HepG2 (cell line): ENCODE measurements around the gene HMGCS2. TPM values are rescaled to one million over a fixed set of nuclear protein-coding genes. Genes with fewer than 3 reads are reported as not detected.

Experiments used
- ESRRA ChIP-seq: sonication (generic); formaldehyde crosslinking; IDR thresholded peaks from 2 replicates; pipeline ENCODE4 v1.5.1; 2020; ENCODE audit warnings: mild to moderate bottlenecking, low read depth, missing genetic modification reagents
- LRRFIP1 ChIP-seq: sonication (generic); formaldehyde crosslinking; conservative IDR thresholded peaks from 2 replicates; pipeline ENCODE4 v1.4.0; 2020; ENCODE audit warnings: missing genetic modification reagents
- MIER3 ChIP-seq: IDR thresholded peaks from 2 replicates; pipeline ENCODE4 v1.6.1; 2016; ENCODE audit warnings: missing compliant biosample characterization, borderline replicate concordance
- REPIN1 ChIP-seq: sonication (generic); formaldehyde crosslinking; IDR thresholded peaks from 2 replicates; pipeline ENCODE4 v1.8.0; 2022; ENCODE audit warnings: missing genetic modification reagents, low read depth, mild to moderate bottlenecking, borderline replicate concordance
- SNAPC4 ChIP-seq: sonication (generic); formaldehyde crosslinking; IDR thresholded peaks from 2 replicates; pipeline ENCODE4 v1.4.0; 2020; ENCODE audit warnings: mild to moderate bottlenecking, missing genetic modification reagents
- STAT5B ChIP-seq: sonication (generic); formaldehyde crosslinking; IDR thresholded peaks from 2 replicates; pipeline ENCODE4 v1.4.0; 2020; ENCODE audit warnings: missing genetic modification reagents
- THRA ChIP-seq: sonication (generic); formaldehyde crosslinking; IDR thresholded peaks from 2 replicates; pipeline ENCODE4 v1.4.0; 2020; ENCODE audit warnings: missing genetic modification reagents, borderline replicate concordance
- TSC22D2 ChIP-seq: sonication (generic); formaldehyde crosslinking; IDR thresholded peaks from 2 replicates; pipeline ENCODE4 v1.5.1; 2020; ENCODE audit warnings: missing genetic modification reagents, mild to moderate bottlenecking, borderline replicate concordance
- ZBTB38 ChIP-seq: sonication (generic); formaldehyde crosslinking; IDR thresholded peaks from 2 replicates; pipeline ENCODE4 v1.5.1; 2020; ENCODE audit warnings: mild to moderate bottlenecking, missing genetic modification reagents
- ZNF121 ChIP-seq: sonication (generic); formaldehyde crosslinking; IDR thresholded peaks from 2 replicates; pipeline ENCODE4 v1.5.0; 2020; ENCODE audit warnings: mild to moderate bottlenecking, missing genetic modification reagents
- ZNF788 ChIP-seq: sonication (generic); formaldehyde crosslinking; IDR thresholded peaks from 2 replicates; pipeline ENCODE4 v1.5.0; 2020; ENCODE audit warnings: mild to moderate bottlenecking, missing genetic modification reagents, borderline replicate concordance
- polyA plus RNA-seq, 8 experiments: library from polyadenylated mRNA; depleted of rRNA in 3 of 8; stranded (reverse) in 7 of 8; unstranded in 1 of 8; fragments of >200 nt; fragmentation: Illumina TruSeq in 4 of 8; extraction: Trizol in 4 of 8; gene quantifications; 2 replicates each; pipeline versions ENCODE4 v1.2.1 to v1.2.3, GENCODE V29; 2011 to 2016; ENCODE audit warnings: low read depth in 4 of 8, missing spikeins in 1 of 8, mixed read lengths in 1 of 8; ENCODE audit not compliant: insufficient read depth in 1 of 8
- total RNA-seq, 5 experiments: library from RNA; depleted of rRNA; stranded (reverse); fragments of >200 nt; fragmentation: Illumina TruSeq; extraction: Trizol; gene quantifications; 2 replicates each; pipeline ENCODE4 v1.2.3, GENCODE V29; 2016; ENCODE audit warnings: low read depth in 1 of 5
- TF ChIP-seq, protein P1 (sequence below): sonication (generic); formaldehyde crosslinking; IDR thresholded peaks from 2 replicates; pipeline ENCODE4 v1.4.0; 2020; ENCODE audit warnings: missing genetic modification reagents, mild to moderate bottlenecking, borderline replicate concordance
- TF ChIP-seq, protein P2 (sequence below): sonication (generic); formaldehyde crosslinking; IDR thresholded peaks from 2 replicates; pipeline ENCODE4 v1.4.0; 2020; ENCODE audit warnings: missing genetic modification reagents
- TF ChIP-seq, protein P3 (sequence below): IDR thresholded peaks from 2 replicates; pipeline ENCODE4 v1.6.1; 2018; ENCODE audit warnings: missing genetic modification reagents, mild to moderate bottlenecking, missing compliant biosample characterization

HMGCS2 gene
- total and polyA plus RNA-seq, 2 of the 13 experiments (the other 11 are each of a cell fraction or from before 2014, with no cell fraction given): 0.44 to 1.5 TPM

GRCh38 chr1:119766374-119766794 lies 2.3 kb downstream of the HMGCS2 start (continued):
- no peak for TF ChIP-seq LRRFIP1 (CRISPR knock-in tag)
- TF ChIP-seq MIER3 (CRISPR knock-in tag): peak; percentile 46; the same call in 1 of the 2 replicates
- TF ChIP-seq ZNF121 (CRISPR knock-in tag): no peak
- TF ChIP-seq ZNF788: peak; percentile 60; the same call in 1 of the 2 replicates
- TF ChIP-seq, protein P1, sequence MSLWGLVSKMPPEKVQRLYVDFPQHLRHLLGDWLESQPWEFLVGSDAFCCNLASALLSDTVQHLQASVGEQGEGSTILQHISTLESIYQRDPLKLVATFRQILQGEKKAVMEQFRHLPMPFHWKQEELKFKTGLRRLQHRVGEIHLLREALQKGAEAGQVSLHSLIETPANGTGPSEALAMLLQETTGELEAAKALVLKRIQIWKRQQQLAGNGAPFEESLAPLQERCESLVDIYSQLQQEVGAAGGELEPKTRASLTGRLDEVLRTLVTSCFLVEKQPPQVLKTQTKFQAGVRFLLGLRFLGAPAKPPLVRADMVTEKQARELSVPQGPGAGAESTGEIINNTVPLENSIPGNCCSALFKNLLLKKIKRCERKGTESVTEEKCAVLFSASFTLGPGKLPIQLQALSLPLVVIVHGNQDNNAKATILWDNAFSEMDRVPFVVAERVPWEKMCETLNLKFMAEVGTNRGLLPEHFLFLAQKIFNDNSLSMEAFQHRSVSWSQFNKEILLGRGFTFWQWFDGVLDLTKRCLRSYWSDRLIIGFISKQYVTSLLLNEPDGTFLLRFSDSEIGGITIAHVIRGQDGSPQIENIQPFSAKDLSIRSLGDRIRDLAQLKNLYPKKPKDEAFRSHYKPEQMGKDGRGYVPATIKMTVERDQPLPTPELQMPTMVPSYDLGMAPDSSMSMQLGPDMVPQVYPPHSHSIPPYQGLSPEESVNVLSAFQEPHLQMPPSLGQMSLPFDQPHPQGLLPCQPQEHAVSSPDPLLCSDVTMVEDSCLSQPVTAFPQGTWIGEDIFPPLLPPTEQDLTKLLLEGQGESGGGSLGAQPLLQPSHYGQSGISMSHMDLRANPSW (CRISPR knock-in tag): no peak
- TF ChIP-seq ZBTB38 (CRISPR knock-in tag): no peak
- TF ChIP-seq REPIN1 (CRISPR knock-in tag): peak; percentile 14; the same call in 1 of the 2 replicates
- TF ChIP-seq ESRRA (CRISPR knock-in tag): peak; percentile 88
- TF ChIP-seq THRA (CRISPR knock-in tag): peak; percentile 64; the same call in 1 of the 2 replicates
- TF ChIP-seq, protein P2, sequence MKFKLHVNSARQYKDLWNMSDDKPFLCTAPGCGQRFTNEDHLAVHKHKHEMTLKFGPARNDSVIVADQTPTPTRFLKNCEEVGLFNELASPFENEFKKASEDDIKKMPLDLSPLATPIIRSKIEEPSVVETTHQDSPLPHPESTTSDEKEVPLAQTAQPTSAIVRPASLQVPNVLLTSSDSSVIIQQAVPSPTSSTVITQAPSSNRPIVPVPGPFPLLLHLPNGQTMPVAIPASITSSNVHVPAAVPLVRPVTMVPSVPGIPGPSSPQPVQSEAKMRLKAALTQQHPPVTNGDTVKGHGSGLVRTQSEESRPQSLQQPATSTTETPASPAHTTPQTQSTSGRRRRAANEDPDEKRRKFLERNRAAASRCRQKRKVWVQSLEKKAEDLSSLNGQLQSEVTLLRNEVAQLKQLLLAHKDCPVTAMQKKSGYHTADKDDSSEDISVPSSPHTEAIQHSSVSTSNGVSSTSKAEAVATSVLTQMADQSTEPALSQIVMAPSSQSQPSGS: 0 out of 2 replicates have a peak, but pooled peaks have one; percentile 34
- TF ChIP-seq, protein P3, sequence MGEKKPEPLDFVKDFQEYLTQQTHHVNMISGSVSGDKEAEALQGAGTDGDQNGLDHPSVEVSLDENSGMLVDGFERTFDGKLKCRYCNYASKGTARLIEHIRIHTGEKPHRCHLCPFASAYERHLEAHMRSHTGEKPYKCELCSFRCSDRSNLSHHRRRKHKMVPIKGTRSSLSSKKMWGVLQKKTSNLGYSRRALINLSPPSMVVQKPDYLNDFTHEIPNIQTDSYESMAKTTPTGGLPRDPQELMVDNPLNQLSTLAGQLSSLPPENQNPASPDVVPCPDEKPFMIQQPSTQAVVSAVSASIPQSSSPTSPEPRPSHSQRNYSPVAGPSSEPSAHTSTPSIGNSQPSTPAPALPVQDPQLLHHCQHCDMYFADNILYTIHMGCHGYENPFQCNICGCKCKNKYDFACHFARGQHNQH (CRISPR knock-in tag): no peak
- no peak for TF ChIP-seq STAT5B (CRISPR knock-in tag)
- TF ChIP-seq SNAPC4 (CRISPR knock-in tag): no peak
- no peak for TF ChIP-seq TSC22D2 (CRISPR knock-in tag)
